GM18526 (cell line): ENCODE data around the gene RNF125.

Experiments
- POLR2A ChIP-seq: IDR thresholded peaks from 3 replicates; pipeline ENCODE4 v1.6.1; 2011; ENCODE audit not compliant: insufficient read length; ENCODE audit errors: extremely low read depth

The RNF125 gene

DNA sequence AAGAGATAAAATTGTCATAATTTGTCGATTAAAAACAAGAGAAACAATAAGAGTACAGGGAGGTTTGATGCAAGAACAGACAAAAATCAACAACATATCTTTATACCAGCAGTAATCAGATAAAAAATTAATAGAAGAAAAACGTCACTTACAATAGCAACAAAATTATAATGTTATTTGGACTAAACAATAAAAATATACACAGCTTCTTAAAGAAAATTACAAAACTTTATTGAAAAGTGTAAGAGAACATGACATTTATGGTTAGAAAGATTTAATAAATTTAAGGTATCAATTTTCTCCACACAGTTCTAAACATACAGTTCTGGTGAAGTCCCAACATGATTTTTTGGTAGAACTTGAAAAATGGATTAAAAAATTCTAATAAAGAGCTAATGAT is 85.9 kb downstream of the RNF125 start:
- no peak for TF ChIP-seq POLR2A

DNA sequence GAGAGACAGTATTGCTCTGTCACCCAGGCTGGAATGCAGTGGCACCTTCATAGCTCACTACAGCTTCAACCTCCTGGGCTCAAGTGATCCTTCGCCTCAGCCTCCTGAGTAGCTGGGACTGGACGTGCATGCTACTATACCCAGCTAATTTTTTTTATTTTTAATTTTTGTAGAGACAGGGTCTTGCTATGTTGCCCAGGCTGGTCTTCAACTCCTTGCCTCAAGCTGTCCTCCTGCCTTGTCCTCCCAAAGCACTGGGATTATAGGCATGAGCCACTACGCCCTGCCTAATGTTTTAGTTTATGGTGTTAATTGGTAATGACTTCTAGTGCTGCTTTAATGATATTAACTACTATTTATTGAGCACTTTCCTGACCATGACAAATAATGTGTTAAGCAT is 91.4 kb downstream of the RNF125 start:
- TF ChIP-seq POLR2A: no peak

DNA sequence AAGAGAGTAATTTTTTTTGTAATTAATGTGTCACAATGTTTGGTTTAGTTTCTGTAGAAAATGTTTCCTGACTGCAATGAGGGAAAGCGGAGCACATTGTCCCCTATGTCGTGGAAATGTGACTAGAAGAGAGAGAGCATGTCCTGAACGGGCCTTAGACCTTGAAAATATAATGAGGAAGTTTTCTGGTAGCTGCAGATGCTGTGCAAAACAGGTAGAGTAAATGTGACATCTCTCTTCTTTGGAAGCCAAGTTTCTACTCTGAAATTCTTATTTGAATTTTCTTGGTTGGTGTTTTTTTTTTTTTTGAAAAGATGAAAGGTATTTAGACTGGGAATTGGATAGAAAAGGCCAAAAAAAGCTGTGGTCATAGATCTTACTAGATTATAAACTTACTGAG is 93.1 kb downstream of the RNF125 start:
- no peak for TF ChIP-seq POLR2A

DNA sequence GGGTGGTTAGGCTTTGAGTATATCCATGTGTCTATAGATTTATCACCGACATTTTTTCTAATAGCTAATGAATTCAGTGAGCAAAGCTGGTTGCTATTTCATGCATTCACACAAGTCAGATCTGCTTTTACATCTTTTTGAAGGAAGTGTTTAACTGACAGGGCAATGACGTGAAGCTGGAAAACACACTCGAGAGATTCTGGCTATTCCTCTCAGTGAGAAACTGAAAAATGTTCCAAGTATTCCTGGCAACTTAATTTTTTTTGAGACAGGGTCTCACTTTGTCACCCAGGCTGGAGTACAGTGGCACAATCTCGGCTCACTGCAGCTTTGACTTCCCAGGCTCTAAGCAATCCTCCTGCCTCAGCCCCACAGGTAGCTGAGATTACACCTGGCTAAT is 94.2 kb downstream of the RNF125 start:
- no peak for TF ChIP-seq POLR2A

DNA sequence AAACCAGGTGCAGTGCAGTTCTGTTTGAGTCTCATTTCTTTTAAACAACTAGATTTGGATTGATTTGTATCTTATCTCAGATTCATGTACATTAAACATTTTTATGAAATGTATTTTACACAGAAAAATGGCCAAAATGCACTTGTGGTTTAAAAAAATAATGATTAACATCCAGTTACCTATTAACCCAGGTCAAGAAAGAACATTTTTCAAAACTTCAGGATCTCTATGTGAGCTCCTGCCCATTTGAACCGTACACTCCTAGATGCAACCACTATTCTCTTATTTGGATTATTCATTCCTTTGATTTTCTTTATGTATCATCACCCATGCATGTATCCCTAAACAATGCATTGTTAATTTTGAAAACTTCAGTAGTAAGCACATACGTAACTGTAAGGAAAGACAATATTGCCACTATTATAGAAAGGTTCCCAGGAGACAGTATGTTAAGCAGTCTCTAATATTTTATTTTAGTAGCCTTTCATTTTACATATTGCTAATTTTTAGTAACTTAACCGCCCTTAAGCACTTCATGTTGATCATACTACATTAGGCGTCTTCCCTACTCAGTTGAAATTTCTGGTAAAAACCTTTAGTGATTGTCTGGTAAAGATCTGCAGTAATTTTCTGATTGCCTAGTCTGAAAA is 95.8 kb downstream of the RNF125 start:
- TF ChIP-seq POLR2A: no peak

DNA sequence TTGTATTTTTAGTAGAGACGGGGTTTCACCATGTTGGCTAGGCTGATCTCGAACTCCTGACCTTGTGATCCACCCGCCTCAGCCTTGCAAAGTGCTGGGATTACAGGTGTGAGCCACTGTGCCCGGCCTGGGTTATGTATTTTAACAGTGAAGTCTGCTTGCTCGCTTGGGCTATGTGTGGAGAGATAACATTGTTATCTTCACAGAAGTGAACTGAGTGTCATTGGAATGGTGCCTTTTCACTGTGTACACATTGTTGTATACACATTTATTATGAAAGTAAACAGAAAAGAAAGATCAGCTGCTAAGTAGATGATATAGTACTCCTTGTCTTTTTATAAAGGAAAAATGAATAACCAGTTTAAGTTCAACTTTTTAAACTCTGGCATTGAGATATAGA is 103.4 kb downstream of the RNF125 start:
- no peak for TF ChIP-seq POLR2A
